Measurements from ENCODE around the gene GLS. TPM values are rescaled to one million over a fixed set of nuclear protein-coding genes. Genes with fewer than 3 reads are reported as not detected.

GLS gene
- total RNA-seq, 1 experiment from 2014 or later = 97.4 TPM

DNA sequence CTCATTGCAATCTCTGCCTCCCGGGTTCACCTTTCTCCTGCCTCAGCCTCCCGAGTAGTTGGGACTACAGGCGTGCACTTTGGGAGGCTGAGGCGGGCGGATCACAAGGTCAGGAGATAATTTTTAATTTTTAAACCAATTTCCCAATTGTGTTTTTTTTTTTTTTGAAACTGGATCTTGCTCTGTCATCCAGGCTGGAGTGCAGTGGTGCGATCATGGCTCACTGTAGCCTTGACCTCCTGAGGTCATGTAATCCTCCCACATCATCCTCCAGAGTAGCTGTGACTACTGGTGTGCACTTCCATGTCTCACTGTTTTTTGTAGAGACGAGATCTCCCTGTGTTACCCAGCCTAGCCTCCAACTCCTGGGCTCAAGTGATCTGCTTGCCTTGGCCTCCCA is 49.3 kb downstream of the GLS start:
- Histone ChIP-seq H3K9me2 (ENCODE audit: insufficient read depth) (no peaks in the 10 kb centered on the region), H3K79me2 (ENCODE audit: insufficient read depth, low read length) (no peaks in the 10 kb centered on the region), H3K4me1 (ENCODE audit: control insufficient read depth in 1 of 2, insufficient read depth in 2 of 2, low read length in 2 of 2) (no peaks in the 10 kb centered on the region), H3K36me3 (ENCODE audit: control insufficient read depth in 1 of 2, insufficient read depth in 2 of 2, low read length in 2 of 2) (peaks cover 6 to 25% of the 10 kb centered on the region in 2 experiments), H3K9ac (ENCODE audit: low read length) (no peak overlapping the region), H3K9me3 (ENCODE audit: control insufficient read depth in 1 of 2, insufficient read depth in 1 of 2, low read depth in 1 of 2, low read length in 2 of 2) (no peaks in the 10 kb centered on the region), H3K27ac (ENCODE audit: low read depth, low read length) (no peak overlapping the region), H4K20me1 (ENCODE audit: insufficient read depth) (no peaks in the 10 kb centered on the region), H2AFZ (ENCODE audit: low read depth, low read length, poor library complexity, severe bottlenecking) (no peak overlapping the region), H3K4me2 (ENCODE audit: low read length) (no peak overlapping the region), H3K27me3 (ENCODE audit: insufficient read depth, low read length) (no peaks in the 10 kb centered on the region), H3K4me3 (replicated peaks in 1 of 2; ENCODE audit: low read depth in 1 of 2, low read length in 2 of 2) (no peak overlapping the region)
- DNase-seq (ENCODE audit: low read depth, low spot score) (no peak), ATAC-seq (no peak)
- BruUV-seq (replicated peaks) = no TSS peak
- ChIA-PET CTCF (no interaction called here), POLR2A (no interaction called here), RAD21 (ENCODE audit: low non-redundant PET in 1 of 2, low total read pairs in 2 of 2, uncharacterized antibody in 2 of 2, unreplicated experiment in 2 of 2) (no interaction called here)
- TF ChIP-seq EGR1 (IDR thresholded peaks at IDR 0.05; ENCODE audit: low read depth) (no peak), POLR2AphosphoS5 (IDR thresholded peaks at IDR 0.05; ENCODE audit: low read depth, low read length) (no peak), TCF7L2 (IDR thresholded peaks at IDR 0.05; ENCODE audit: borderline replicate concordance, extremely low read depth, insufficient read depth, insufficient read length) (no peak), POLR2A (IDR thresholded peaks at IDR 0.05; ENCODE audit: borderline replicate concordance, extremely low read depth, insufficient read depth, insufficient read length) (no peak), FOSL1 (IDR thresholded peaks at IDR 0.05; ENCODE audit: low read depth) (no peak), ELF1 (IDR thresholded peaks at IDR 0.05; ENCODE audit: borderline replicate concordance, low read depth) (no peak), SP1 (IDR thresholded peaks at IDR 0.05; ENCODE audit: low read depth) (no peak)
- TF ChIP-seq, protein P1, sequence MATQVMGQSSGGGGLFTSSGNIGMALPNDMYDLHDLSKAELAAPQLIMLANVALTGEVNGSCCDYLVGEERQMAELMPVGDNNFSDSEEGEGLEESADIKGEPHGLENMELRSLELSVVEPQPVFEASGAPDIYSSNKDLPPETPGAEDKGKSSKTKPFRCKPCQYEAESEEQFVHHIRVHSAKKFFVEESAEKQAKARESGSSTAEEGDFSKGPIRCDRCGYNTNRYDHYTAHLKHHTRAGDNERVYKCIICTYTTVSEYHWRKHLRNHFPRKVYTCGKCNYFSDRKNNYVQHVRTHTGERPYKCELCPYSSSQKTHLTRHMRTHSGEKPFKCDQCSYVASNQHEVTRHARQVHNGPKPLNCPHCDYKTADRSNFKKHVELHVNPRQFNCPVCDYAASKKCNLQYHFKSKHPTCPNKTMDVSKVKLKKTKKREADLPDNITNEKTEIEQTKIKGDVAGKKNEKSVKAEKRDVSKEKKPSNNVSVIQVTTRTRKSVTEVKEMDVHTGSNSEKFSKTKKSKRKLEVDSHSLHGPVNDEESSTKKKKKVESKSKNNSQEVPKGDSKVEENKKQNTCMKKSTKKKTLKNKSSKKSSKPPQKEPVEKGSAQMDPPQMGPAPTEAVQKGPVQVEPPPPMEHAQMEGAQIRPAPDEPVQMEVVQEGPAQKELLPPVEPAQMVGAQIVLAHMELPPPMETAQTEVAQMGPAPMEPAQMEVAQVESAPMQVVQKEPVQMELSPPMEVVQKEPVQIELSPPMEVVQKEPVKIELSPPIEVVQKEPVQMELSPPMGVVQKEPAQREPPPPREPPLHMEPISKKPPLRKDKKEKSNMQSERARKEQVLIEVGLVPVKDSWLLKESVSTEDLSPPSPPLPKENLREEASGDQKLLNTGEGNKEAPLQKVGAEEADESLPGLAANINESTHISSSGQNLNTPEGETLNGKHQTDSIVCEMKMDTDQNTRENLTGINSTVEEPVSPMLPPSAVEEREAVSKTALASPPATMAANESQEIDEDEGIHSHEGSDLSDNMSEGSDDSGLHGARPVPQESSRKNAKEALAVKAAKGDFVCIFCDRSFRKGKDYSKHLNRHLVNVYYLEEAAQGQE (IDR thresholded peaks at IDR 0.05; ENCODE audit: low read depth) = no peak
- TF ChIP-seq, protein P2, sequence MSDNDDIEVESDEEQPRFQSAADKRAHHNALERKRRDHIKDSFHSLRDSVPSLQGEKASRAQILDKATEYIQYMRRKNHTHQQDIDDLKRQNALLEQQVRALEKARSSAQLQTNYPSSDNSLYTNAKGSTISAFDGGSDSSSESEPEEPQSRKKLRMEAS (IDR thresholded peaks at IDR 0.05) = no peak
- TF ChIP-seq, protein P3, sequence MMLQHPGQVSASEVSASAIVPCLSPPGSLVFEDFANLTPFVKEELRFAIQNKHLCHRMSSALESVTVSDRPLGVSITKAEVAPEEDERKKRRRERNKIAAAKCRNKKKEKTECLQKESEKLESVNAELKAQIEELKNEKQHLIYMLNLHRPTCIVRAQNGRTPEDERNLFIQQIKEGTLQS (IDR thresholded peaks at IDR 0.05) = no peak
- intact Hi-C loops (cut with micrococcal nuclease) = no loop called here

Data from HCT116 (cell line).